C4-2B (cell line): Measurements from ENCODE around the gene CCT7.

Experiments
- CTCF ChIP-seq: fragments of 450-650 bp; conservative IDR thresholded peaks from 2 replicates; pipeline ENCODE4 v1.5.1; 2017; ENCODE audit warnings: mild to moderate bottlenecking
- ZFX ChIP-seq: fragments of 450-650 bp; IDR thresholded peaks from 2 replicates; pipeline ENCODE4 v1.6.1; 2017

- TF ChIP-seq CTCF (no peak), ZFX (no peak)
Observed at GRCh38 chr2:73225513-73226360, 8.4 kb upstream of the CCT7 start.
